Activated naive CD8-positive, alpha-beta T cell treated with anti-CD3 and anti-CD28 coated beads for 36 hours (primary cell): ENCODE results near the gene TRABD2A. TPM values are rescaled to one million over a fixed set of nuclear protein-coding genes. Genes with fewer than 3 reads are reported as not detected.

Experiments used
- DNase-seq: peaks from one replicate; pipeline ENCODE4 v3.0.0; 2021
- H3K27ac Mint-ChIP-seq: one replicate; pipeline ENCODE4 v1.8.0; 2022; ENCODE audit warnings: mild to moderate bottlenecking, moderate library complexity, mixed read lengths
- H3K27me3 Mint-ChIP-seq: one replicate; pipeline ENCODE4 v1.8.0; 2022; ENCODE audit warnings: mild to moderate bottlenecking, mixed read lengths
- H3K36me3 Mint-ChIP-seq: one replicate; pipeline ENCODE4 v1.8.0; 2021; ENCODE audit warnings: mild to moderate bottlenecking, mixed read lengths
- H3K4me1 Mint-ChIP-seq: one replicate; pipeline ENCODE4 v1.8.0; 2021; ENCODE audit warnings: mixed read lengths
- H3K4me3 Mint-ChIP-seq: one replicate; pipeline ENCODE4 v1.8.0; 2022; ENCODE audit warnings: mild to moderate bottlenecking, moderate library complexity, mixed read lengths
- H3K9me3 Mint-ChIP-seq: one replicate; pipeline ENCODE4 v1.8.0; 2022; ENCODE audit warnings: mixed read lengths
- total RNA-seq, 2 experiments: library from RNA; stranded (reverse); gene quantifications; one replicate each; pipeline ENCODE4 v1.2.3, GENCODE V29; 2021

Gene TRABD2A
- total RNA-seq, 2 experiments from 2014 or later = 59.2 to 61.7 TPM

- H3K36me3 Mint-ChIP-seq = peaks cover 43% of the 10 kb centered on the region
- peak overlapping the region; percentile 89 for H3K27ac Mint-ChIP-seq
- no peaks in the 10 kb centered on the region for H3K27me3 Mint-ChIP-seq
- peak overlapping the region; percentile 86 for H3K4me3 Mint-ChIP-seq
- H3K4me1 Mint-ChIP-seq = peaks cover 47% of the 10 kb centered on the region
- H3K9me3 Mint-ChIP-seq = peaks cover 13% of the 10 kb centered on the region
- DNase-seq = no peak
These were observed 28.2 kb upstream of the TRABD2A start for GRCh38 chr2:84908948-84909713.

DNA sequence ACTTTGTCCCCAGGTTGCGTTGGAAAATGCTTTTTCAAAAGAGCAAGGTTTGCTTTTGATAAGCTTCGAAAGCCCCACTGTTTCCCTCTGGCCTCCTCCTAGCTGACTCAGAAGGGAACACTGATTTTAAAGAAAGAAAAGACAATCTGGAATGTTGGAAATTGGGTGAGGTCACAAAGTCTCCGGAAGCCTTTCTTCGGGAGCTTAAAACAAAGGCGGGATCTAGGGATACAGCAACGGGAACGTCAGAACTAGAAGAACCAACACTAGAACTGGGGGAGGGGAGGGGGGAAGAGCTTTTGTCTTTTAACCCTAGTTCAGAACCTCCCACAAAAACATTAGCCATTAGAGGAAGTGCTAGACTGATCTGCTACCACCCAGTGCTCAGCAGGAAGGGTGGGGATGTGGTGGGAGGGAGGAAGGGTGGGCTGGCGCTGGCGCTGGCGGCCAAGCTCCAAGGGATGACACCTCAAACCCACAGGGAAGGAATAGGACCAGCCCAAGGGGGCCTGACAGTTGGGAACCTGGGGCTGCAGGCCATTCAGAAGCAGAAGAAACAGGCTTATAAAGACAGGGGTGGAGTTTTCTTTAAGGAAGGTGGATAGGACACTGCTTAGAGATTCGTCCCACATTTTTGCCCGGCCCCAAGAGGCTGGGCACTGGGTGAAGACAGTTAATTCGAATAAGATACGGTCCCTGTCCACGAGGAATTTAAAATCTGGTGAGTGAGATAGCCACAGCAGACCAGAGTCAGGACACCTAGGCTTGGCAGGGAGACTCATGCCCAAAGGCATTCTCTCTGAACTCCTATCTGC lies 26.2 kb upstream of the TRABD2A start:
- peak overlapping the region; percentile 86 for H3K4me3 Mint-ChIP-seq
- peaks cover 48% of the 10 kb centered on the region for H3K36me3 Mint-ChIP-seq
- peak overlapping the region; percentile 89 for H3K27ac Mint-ChIP-seq
- no peaks in the 10 kb centered on the region for H3K27me3 Mint-ChIP-seq
- peak; percentile 53 for DNase-seq
- peaks cover 13% of the 10 kb centered on the region for H3K9me3 Mint-ChIP-seq
- peaks cover 57% of the 10 kb centered on the region for H3K4me1 Mint-ChIP-seq

- Mint-ChIP-seq H3K27ac (peak overlapping the region; percentile 89), H3K27me3 (no peaks in the 10 kb centered on the region), H3K4me3 (peak overlapping the region; percentile 86), H3K9me3 (peaks cover 15% of the 10 kb centered on the region), H3K4me1 (peaks cover 58% of the 10 kb centered on the region), H3K36me3 (peaks cover 48% of the 10 kb centered on the region)
- DNase-seq = peak; percentile 68
These were observed 25.4 kb upstream of the TRABD2A start for GRCh38 chr2:84906108-84906899.

DNA sequence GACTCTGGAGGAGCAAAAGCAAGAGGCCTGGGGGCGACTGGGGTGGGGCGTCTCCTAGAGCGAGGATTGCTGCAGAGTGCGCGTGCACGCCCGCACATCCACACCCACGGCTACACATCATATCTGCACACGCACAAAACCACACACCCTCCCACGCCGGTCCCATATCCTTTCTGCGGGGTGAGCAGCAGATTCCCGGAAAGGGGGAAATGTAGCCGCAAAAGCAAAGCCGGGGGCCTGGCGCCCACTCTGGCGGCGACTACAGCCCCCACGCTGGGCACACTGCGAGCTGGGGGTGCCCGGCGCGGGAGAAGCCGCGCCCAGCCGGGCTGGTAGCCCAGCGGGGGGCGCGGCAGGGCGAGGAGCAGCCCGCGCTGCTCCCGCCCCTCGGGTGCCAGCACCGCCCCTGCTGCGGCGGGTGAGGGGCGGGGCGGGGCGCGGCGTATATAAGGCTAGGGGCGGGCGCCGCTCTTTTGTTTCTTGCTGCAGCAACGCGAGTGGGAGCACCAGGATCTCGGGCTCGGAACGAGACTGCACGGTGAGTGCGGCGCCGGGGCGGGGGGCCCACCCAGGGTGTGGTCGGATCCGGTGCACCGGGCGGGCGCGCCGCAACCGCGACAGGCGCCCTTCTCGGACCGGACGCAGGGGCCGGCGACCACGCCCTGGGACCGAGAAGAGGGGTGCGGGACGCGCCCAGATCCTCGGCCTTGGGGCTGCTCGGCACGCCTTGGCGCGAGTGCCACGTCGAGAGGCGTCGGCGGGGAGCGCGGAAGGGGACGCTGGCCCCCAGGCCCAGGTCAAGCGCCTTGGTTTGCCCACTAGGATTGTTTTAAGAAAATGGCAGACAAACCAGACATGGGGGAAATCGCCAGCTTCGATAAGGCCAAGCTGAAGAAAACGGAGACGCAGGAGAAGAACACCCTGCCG lies 24.6 kb upstream of the TRABD2A start, which contains the start of gene TMSB10:
Gene TMSB10, plus strand, starts transcription at position 476 of the 927 bp plus-strand sequence.
- H3K9me3 Mint-ChIP-seq = peaks cover 15% of the 10 kb centered on the region
- peaks cover 48% of the 10 kb centered on the region for H3K36me3 Mint-ChIP-seq
- DNase-seq = peak; percentile 90
- peak within 1 kb of the TSS; percentile 86 for H3K4me3 Mint-ChIP-seq
- H3K4me1 Mint-ChIP-seq = peaks cover 59% of the 10 kb centered on the region
- peak within 1 kb of the TSS; percentile 89 for H3K27ac Mint-ChIP-seq
- no peaks in the 10 kb centered on the region for H3K27me3 Mint-ChIP-seq

GRCh38 chr2:84904717-84905174 lies 23.9 kb upstream of the TRABD2A start:
- H3K36me3 Mint-ChIP-seq = peaks cover 44% of the 10 kb centered on the region
- peaks cover 64% of the 10 kb centered on the region for H3K4me1 Mint-ChIP-seq
- H3K27ac Mint-ChIP-seq = peak overlapping the region; percentile 88
- peak; percentile 59 for DNase-seq
- peaks cover 12% of the 10 kb centered on the region for H3K9me3 Mint-ChIP-seq
- H3K27me3 Mint-ChIP-seq = no peaks in the 10 kb centered on the region
- H3K4me3 Mint-ChIP-seq = peak overlapping the region; percentile 72

GRCh38 chr2:84904151-84904550 lies 23.3 kb upstream of the TRABD2A start:
- Mint-ChIP-seq H3K4me1 (peaks cover 64% of the 10 kb centered on the region), H3K4me3 (peak overlapping the region; percentile 45), H3K27me3 (no peaks in the 10 kb centered on the region), H3K27ac (peak overlapping the region; percentile 88), H3K9me3 (peaks cover 6% of the 10 kb centered on the region), H3K36me3 (peaks cover 38% of the 10 kb centered on the region)
- no peak for DNase-seq

DNA sequence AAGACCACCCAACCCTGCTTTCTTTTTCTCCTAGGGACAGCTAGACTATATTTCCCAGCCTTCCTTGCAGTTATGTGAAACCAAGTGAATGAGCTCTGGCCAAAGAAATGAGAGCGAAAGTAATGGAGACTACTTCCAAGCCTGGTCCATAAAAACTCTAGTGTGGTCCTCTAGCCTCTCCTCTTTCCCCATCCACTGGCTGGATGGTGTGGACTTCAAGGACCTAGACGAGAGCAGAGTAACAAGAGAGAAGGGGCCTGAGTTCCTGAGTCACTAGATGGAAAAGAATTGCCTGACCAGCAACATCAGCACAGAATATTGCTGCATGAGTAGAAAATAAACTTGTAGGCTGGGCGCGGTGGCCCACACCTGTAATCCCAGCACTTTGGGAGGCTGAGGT lies 21.6 kb upstream of the TRABD2A start:
- Mint-ChIP-seq H3K4me1 (peaks cover 64% of the 10 kb centered on the region), H3K27ac (peak overlapping the region; percentile 68), H3K36me3 (peaks cover 25% of the 10 kb centered on the region), H3K9me3 (peaks cover 2% of the 10 kb centered on the region), H3K4me3 (no peak overlapping the region), H3K27me3 (no peaks in the 10 kb centered on the region)
- DNase-seq = no peak

DNA sequence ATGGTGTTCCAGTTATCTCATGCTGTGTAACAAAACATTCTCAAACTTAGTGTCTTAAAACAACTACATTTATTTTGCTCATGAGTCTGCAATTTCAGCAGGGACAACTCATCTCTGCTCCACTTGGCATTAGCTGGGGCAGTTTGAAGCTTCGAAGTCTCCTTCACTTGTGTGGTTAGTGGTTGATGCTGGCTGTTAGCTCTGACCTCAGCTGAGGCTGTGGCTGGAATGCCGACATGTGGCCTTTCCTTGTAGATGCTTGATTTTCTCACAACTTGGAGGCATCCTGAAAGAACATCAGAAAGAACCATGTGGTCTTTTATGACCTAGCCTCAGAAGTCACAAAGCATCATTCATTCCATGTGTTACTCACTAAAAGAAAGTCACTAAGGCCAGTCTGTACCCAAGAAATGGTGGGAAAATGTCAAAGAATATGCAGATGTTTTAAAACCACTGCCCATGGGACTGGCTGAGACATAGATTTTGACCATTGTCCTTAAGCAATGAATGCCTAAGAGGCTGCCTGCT lies 20.8 kb upstream of the TRABD2A start:
- peaks cover 17% of the 10 kb centered on the region for H3K36me3 Mint-ChIP-seq
- peak overlapping the region; percentile 72 for H3K27ac Mint-ChIP-seq
- no peak for DNase-seq
- peaks cover 64% of the 10 kb centered on the region for H3K4me1 Mint-ChIP-seq
- H3K4me3 Mint-ChIP-seq = no peak overlapping the region
- no peaks in the 10 kb centered on the region for H3K27me3 Mint-ChIP-seq
- peaks cover 2% of the 10 kb centered on the region for H3K9me3 Mint-ChIP-seq

DNA sequence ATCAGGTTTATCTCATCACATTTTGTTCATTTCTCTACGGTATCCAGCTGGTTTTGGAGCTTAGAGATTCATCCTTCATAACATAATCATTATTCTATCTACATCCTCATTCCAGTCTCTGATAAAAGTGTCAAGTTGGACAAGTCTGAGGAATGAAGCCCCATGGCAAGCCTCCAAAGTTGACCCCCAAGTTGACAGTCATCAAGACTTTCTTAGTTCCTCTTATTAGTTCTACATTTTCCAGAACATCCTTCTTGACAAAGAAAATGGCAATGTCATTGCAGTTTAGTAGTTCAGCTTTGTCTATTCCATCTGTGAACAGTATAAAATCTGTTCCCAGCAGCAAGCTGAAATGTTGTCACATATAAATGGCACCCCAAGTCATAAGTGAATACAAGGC lies 20.1 kb upstream of the TRABD2A start:
- peaks cover 11% of the 10 kb centered on the region for H3K36me3 Mint-ChIP-seq
- peaks cover 2% of the 10 kb centered on the region for H3K9me3 Mint-ChIP-seq
- H3K27me3 Mint-ChIP-seq = no peaks in the 10 kb centered on the region
- no peak overlapping the region for H3K27ac Mint-ChIP-seq
- H3K4me1 Mint-ChIP-seq = peaks cover 69% of the 10 kb centered on the region
- H3K4me3 Mint-ChIP-seq = no peak overlapping the region
- DNase-seq = no peak

DNA sequence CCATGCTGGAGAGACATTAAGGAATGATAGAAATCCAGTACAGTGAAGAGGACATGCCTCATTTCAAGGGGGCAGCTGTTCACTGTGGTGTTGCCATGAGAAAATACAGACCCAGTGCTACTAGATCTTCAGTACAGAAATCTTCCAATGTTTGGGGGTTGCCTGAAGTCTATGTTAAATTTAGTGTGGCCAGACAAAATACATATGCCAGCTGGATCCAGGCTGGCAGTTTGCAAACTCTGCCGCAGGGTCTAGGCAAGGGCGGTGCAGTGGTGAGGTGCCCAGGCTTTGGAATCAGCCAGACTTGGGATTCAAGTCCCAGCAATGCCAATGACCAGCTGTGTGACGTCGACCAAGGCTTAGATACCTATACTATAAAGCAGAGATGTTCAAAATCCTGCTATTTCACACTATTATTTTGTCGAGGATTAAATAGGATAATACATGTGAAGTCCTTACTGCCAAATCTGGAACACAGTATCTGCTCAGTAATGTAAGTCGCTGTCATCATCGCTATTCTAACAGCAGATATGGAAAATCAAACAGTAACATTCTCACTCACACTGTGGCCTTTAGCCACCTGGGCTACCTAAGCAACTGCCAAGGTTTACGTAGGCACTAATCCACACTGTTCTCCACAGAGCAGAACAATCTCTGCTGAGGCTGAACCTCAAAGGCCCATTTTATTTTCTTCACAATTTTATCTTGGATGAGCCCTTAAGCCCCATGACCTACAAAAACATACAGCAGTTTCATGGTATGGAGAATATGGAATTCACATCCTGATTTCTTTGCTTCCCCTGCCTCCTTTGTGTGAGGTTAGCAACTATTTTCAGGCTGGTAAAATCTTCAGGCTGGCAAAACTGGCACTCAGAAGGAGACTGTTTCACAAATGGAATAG lies 18.7 kb upstream of the TRABD2A start:
- H3K4me3 Mint-ChIP-seq = no peak overlapping the region
- peaks cover 9% of the 10 kb centered on the region for H3K36me3 Mint-ChIP-seq
- H3K4me1 Mint-ChIP-seq = peaks cover 72% of the 10 kb centered on the region
- H3K27ac Mint-ChIP-seq = peak overlapping the region; percentile 98
- no peak for DNase-seq
- H3K27me3 Mint-ChIP-seq = no peaks in the 10 kb centered on the region
- H3K9me3 Mint-ChIP-seq = peaks cover 2% of the 10 kb centered on the region

DNA sequence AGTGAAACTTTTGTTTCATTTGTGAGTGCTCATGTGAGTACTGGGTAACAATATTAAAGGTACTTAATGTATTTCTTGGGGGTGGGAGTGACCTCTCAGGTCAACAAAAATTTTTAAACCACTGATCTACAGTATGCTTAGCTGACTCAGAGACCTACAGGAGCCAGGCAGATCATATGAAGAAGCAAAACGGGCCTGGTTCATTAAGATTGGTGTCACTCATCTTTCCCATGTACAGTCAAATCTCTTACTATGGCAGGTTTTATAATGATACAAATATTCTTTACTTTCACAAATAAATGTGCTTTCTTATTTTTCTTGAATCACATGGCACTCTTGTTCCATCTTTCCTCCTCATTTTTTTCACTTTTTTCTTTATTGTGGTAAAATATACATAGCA lies 16.9 kb upstream of the TRABD2A start:
- peak overlapping the region; percentile 98 for H3K27ac Mint-ChIP-seq
- H3K4me1 Mint-ChIP-seq = peaks cover 66% of the 10 kb centered on the region
- H3K4me3 Mint-ChIP-seq = no peak overlapping the region
- H3K27me3 Mint-ChIP-seq = no peaks in the 10 kb centered on the region
- peaks cover 2% of the 10 kb centered on the region for H3K9me3 Mint-ChIP-seq
- peaks cover 7% of the 10 kb centered on the region for H3K36me3 Mint-ChIP-seq
- no peak for DNase-seq

DNA sequence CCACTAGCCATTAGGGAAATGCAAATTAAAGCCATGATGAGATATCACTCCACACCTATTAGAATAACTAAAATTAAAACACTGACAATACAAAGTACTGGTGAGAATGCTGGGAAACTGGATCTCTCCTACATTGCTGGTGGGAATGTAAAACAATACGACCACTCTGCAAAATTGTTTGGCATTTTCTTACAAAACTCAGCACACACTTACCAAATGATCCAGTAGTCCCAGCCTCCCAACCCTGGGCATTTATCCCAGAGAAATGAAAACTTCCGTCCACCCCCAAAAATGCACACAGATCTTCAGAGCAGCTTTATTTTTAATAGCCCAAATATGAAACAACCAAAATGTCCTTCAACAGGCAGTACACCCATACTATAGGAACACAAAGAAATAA lies 15.7 kb upstream of the TRABD2A start:
- peaks cover 4% of the 10 kb centered on the region for H3K36me3 Mint-ChIP-seq
- H3K9me3 Mint-ChIP-seq = peaks cover under 1% of the 10 kb centered on the region
- H3K27me3 Mint-ChIP-seq = no peaks in the 10 kb centered on the region
- H3K4me3 Mint-ChIP-seq = no peak overlapping the region
- no peak for DNase-seq
- peaks cover 58% of the 10 kb centered on the region for H3K4me1 Mint-ChIP-seq
- no peak overlapping the region for H3K27ac Mint-ChIP-seq
